Heart right ventricle (tissue), 16 donors: Measurements from ENCODE around the gene FCGR3A. TPM values are rescaled to one million over a fixed set of nuclear protein-coding genes. Genes with fewer than 3 reads are reported as not detected.

Experiments used
- ATAC-seq, 8 donors: fragments of 200-7000 bp; cut with Tn5 transposase; one replicate each; pipeline ENCODE4 v1.9.1; 2020; ENCODE audit warnings: mild to moderate bottlenecking in 8 of 8, moderate library complexity in 8 of 8, moderate number of reproducible peaks in 1 of 8
- DNase-seq, 2 donors: peaks; one replicate each; pipeline ENCODE4 v3.0.0-alpha.2; 2020
- H3K27ac ChIP-seq, 10 donors: fragments of 200-600 bp; sonication (generic) in 2 of 10; one replicate each; pipeline versions ENCODE4 v1.5.0 to v1.8.0; 2020 to 2022; ENCODE audit warnings: mild to moderate bottlenecking in 3 of 10
- H3K27me3 ChIP-seq, 7 donors: fragments of 200-600 bp; one replicate each; pipeline ENCODE4 v1.8.0; 2021 to 2022; ENCODE audit warnings: mild to moderate bottlenecking in 2 of 7
- H3K36me3 ChIP-seq, 9 donors: fragments of 200-600 bp; sonication (generic) in 1 of 9; one replicate each; pipeline versions ENCODE4 v1.5.0 to v1.8.0; 2020 to 2022; ENCODE audit warnings: mild to moderate bottlenecking in 2 of 9
- H3K4me1 ChIP-seq, 9 donors: fragments of 200-600 bp; sonication (generic) in 1 of 9; one replicate each; pipeline versions ENCODE4 v1.5.0 to v1.8.0; 2020 to 2022; ENCODE audit warnings: mild to moderate bottlenecking in 4 of 9
- H3K4me3 ChIP-seq, 10 donors: fragments of 200-600 bp; sonication (generic) in 2 of 10; one replicate each; pipeline versions ENCODE4 v1.5.0 to v1.8.0; 2020 to 2022; ENCODE audit warnings: mild to moderate bottlenecking in 7 of 10, moderate library complexity in 2 of 10
- H3K9me3 ChIP-seq, 11 donors: fragments of 200-600 bp in 10 of 11; sonication (generic) in 2 of 11; one replicate each; pipeline versions ENCODE4 v1.5.0 to v1.8.0; 2013 to 2022; ENCODE audit warnings: mild to moderate bottlenecking in 2 of 11, control low read depth in 1 of 11, moderate library complexity in 1 of 11
- WGBS, 2 donors: extraction: QIAGEN DNeasy Blood & Tissue Kit; methylation state at CpG; one replicate each; pipeline ENCODE4 v1.1.7; 2013; ENCODE audit warnings: inconsistent platforms in 1 of 2; 5-methylcytosine and 5-hydroxymethylcytosine counted together
- intact Hi-C, 10 donors: fragments of 100-400 bp; cut with DNase I; formaldehyde crosslinking; loops; one replicate each; pipeline versions ENCODE4 v1.11.1 to v1.14.2; 2022
- polyA plus RNA-seq, 2 donors: library from polyadenylated mRNA; stranded (reverse); fragments of 200-250 nt; gene quantifications; one replicate each; pipeline ENCODE4 v1.2.3, GENCODE V29; 2013
- total RNA-seq, 10 donors: library from RNA; stranded (reverse); fragmentation: NEBNext Ultra II Directional in 3 of 10; extraction: Animal tissue kit (Norgen Biotek cat#: 25700) in 3 of 10; gene quantifications; one replicate each; pipeline versions ENCODE4 v1.2.1 to v1.2.4, GENCODE V29; 2021 to 2023
- TF ChIP-seq, protein P1 (sequence below), 9 donors: fragments of 200-600 bp; sonication (generic) in 2 of 9; IDR thresholded peaks; one replicate each; pipeline versions ENCODE4 v1.5.0 to v1.8.0; 2021 to 2022; ENCODE audit warnings: antibody characterized with exemption in 9 of 9, mild to moderate bottlenecking in 5 of 9, moderate library complexity in 1 of 9
- donor health status: Arrhythmogenic right ventricular cardiomyopathy.
- donor health status: ischemic (EF 13 %, LVEDD 7.1; RV severe dilation, severe dysfunction).
- donor health status: healthy with polysubstance abuse.
- donor health status: DM: no; HTN: yes; CAD: no.
- donor health status: DM: no; HTN: no; CAD: no.
- donor health status: ischemic (EF 25% LVEDD 6.9; RV normal size, moderate dysfunction).
- donor health status: ischemic (EF 25% LVEDD 5.7; RV mildly dilated, moderate dysfunction).
- donor health status: healthy.
- donor health status: DM: yes; HTN: yes; CAD: no.
- donor health status: Ischemic cardiomyopathy.
- donor health status: ischemic (EF 35%, LVEDD 5.7; RV mildly dilated, moderate dysfunction).
- donor health status: nonischemic (EF 11% LVEDD 7.7; RV severe dilation, severe dysfunction).
- donor health status: DM: yes; HTN: yes; CAD: no.
- donor health status: PGD.
- donor health status: ischemic (EF 29% LVEDD 5.4; RV normal size, mild dysfunction).
- donor health status: nonischemic (EF 23%, LVEDD 6.1; RV moderate dilation, normal function).

FCGR3A gene
- total and polyA plus RNA-seq, 12 donors: 1.9 to 120 (median 6.3) TPM

DNA sequence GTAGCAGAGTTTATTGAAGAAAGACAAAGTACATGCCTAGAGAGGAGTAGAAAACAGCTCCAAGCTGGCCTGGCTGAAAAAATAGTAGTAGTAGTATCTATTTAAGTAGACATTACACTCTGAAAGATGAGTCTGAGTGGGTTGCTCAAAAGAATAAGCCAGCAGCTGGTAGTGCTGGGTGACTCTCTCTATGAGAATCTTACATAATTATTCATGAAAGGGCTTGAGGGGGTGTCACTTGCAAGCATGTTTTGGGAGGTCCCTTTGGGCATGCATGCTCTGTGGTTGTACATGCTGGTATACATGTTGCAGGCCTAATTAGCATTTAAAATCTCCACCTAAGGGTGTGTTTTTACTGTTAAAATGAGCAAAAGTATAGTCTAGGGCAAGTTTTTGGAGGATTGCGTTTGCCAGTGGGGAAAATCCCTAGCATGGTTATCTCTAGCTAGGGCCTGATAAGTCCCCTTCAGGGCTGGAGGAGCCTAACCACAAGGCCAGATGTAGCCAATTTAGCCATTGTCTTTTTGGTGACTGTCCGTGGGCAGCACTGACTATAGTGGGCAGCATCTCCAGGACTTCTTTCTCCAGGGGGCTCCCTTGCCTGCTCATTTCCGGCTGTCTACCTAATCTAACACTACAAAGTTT is 55.4 kb downstream of the FCGR3A start:
- no peak for DNase-seq
- peaks cover 0 to 73% (median 46%) of the 10 kb centered on the region in 7 donors for H3K27me3 ChIP-seq
- no peaks in the 10 kb centered on the region for H3K9me3 ChIP-seq
- no peak for ATAC-seq
- H3K27ac ChIP-seq: no peak overlapping the region
- intact Hi-C loops: no loop called here
- no peaks in the 10 kb centered on the region for H3K36me3 ChIP-seq
- H3K4me1 ChIP-seq: peaks cover 0 to 19% (median 0%) of the 10 kb centered on the region in 9 donors
- TF ChIP-seq, protein P1, sequence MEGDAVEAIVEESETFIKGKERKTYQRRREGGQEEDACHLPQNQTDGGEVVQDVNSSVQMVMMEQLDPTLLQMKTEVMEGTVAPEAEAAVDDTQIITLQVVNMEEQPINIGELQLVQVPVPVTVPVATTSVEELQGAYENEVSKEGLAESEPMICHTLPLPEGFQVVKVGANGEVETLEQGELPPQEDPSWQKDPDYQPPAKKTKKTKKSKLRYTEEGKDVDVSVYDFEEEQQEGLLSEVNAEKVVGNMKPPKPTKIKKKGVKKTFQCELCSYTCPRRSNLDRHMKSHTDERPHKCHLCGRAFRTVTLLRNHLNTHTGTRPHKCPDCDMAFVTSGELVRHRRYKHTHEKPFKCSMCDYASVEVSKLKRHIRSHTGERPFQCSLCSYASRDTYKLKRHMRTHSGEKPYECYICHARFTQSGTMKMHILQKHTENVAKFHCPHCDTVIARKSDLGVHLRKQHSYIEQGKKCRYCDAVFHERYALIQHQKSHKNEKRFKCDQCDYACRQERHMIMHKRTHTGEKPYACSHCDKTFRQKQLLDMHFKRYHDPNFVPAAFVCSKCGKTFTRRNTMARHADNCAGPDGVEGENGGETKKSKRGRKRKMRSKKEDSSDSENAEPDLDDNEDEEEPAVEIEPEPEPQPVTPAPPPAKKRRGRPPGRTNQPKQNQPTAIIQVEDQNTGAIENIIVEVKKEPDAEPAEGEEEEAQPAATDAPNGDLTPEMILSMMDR (IDR thresholded peaks at IDR 0.05): no peak
- 44 to 50% methylated on average over 3 of the region's 3 CpGs for WGBS, 2 donors
- H3K4me3 ChIP-seq: no peak overlapping the region

DNA sequence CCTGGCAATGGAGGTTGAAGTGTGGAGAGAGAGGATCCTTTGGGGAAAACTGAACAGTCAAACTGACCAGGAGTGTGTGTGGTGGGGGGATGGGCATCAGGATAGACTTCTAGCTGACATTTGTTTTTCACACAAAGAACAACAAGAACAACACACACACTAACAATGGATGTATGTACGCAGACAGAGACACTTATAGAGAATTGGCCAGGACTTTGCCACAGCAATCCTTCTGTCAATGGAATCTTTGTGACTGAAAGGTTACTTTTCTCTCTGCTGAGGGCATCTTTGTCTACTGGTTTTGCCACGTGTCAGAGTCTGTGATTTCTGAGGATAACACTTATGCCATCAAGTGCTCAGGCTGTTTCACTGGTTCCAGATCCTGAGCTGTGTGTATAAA is 56.8 kb downstream of the FCGR3A start:
- intact Hi-C loops: no loop called here
- 63 to 64% methylated on average over 2 of the region's 2 CpGs for WGBS, 2 donors
- H3K27me3 ChIP-seq: peaks cover 0 to 76% (median 44%) of the 10 kb centered on the region in 7 donors

More for the DNA sequence above, 56.8 kb downstream of the FCGR3A start:
- H3K4me1 ChIP-seq: peaks cover 0 to 11% (median 0%) of the 10 kb centered on the region in 9 donors
- H3K4me3 ChIP-seq: no peak overlapping the region
- TF ChIP-seq, protein P1 (IDR thresholded peaks at IDR 0.05): no peak
- ATAC-seq: no peak
- H3K36me3 ChIP-seq: no peaks in the 10 kb centered on the region
- H3K27ac ChIP-seq: no peak overlapping the region
- DNase-seq: no peak
- H3K9me3 ChIP-seq: no peaks in the 10 kb centered on the region

Other genes with a start within 250 kb of the FCGR3A start
- gene MPZ, start 239.8 kb downstream of the FCGR3A start, total RNA-seq: 1 to 10 TPM; 1.0 to 5.6 (median 1.6) TPM
- gene MPZ, start 239.8 kb downstream of the FCGR3A start, polyA plus RNA-seq: 1 to 10 TPM; 1.5 to 3.4 TPM
- 100 to 1,000 TPM; 342 to 459 (median 420) TPM for gene SDHC, start 235.4 kb downstream of the FCGR3A start, total RNA-seq
- gene SDHC, start 235.4 kb downstream of the FCGR3A start, polyA plus RNA-seq: 100 to 1,000 TPM in 1 of 2 donors, 10 to 100 TPM in 1; 18.1 to 176 TPM
- not detected for gene CFAP126, start 181.9 kb downstream of the FCGR3A start, total RNA-seq
- not detected for gene CFAP126, start 181.9 kb downstream of the FCGR3A start, polyA plus RNA-seq
- 10 to 100 TPM in 5 of 10 donors, 1 to 10 TPM in 5; 4.2 to 66.0 (median 9.9) TPM for gene FCGR2A, start 44.4 kb downstream of the FCGR3A start, total RNA-seq
- 10 to 100 TPM; 11.3 to 16.4 TPM for gene FCGR2A, start 44.4 kb downstream of the FCGR3A start, polyA plus RNA-seq
- 1 to 10 TPM in 4 of 10 donors, under 1 TPM in 6; 0.13 to 5.6 (median 0.58) TPM for gene HSPA6, start 25.3 kb downstream of the FCGR3A start, total RNA-seq
- gene HSPA6, start 25.3 kb downstream of the FCGR3A start, polyA plus RNA-seq: 1 to 10 TPM in 1 of 2 donors, under 1 TPM in 1; 0.73 to 1.7 TPM
- gene FCGR3B, start 81.4 kb upstream of the FCGR3A start, total RNA-seq: 1 to 10 TPM; 1.2 to 8.7 (median 1.9) TPM
- under 1 TPM; 0.22 TPM for gene FCGR3B, start 81.4 kb upstream of the FCGR3A start, polyA plus RNA-seq
- gene FCGR2B, start 113.3 kb upstream of the FCGR3A start, total RNA-seq: 10 to 100 TPM in 2 of 10 donors, 1 to 10 TPM in 8; 1.7 to 40.9 (median 6.7) TPM
- gene FCGR2B, start 113.3 kb upstream of the FCGR3A start, polyA plus RNA-seq: 1 to 10 TPM; 3.7 to 4.3 TPM
- gene FCRLA, start 157.4 kb upstream of the FCGR3A start, total RNA-seq: under 1 TPM in 4 of 10 donors, not detected in 6; 0.21 to 1.00 (median 0.41) TPM
- gene FCRLA, start 157.4 kb upstream of the FCGR3A start, polyA plus RNA-seq: under 1 TPM; 0.13 to 0.15 TPM
- under 1 TPM; 0.11 to 0.88 (median 0.32) TPM for gene FCRLB, start 171.7 kb upstream of the FCGR3A start, total RNA-seq
- gene FCRLB, start 171.7 kb upstream of the FCGR3A start, polyA plus RNA-seq: under 1 TPM; 0.22 to 0.58 TPM
- 10 to 100 TPM in 1 of 10 donors, 1 to 10 TPM in 9; 3.5 to 10.2 (median 6.6) TPM for gene DUSP12, start 200.0 kb upstream of the FCGR3A start, total RNA-seq
- 10 to 100 TPM; 11.0 to 15.3 TPM for gene DUSP12, start 200.0 kb upstream of the FCGR3A start, polyA plus RNA-seq
- 10 to 100 TPM; 13.4 to 20.9 (median 16.0) TPM for gene ATF6, start 216.5 kb upstream of the FCGR3A start, total RNA-seq
- gene ATF6, start 216.5 kb upstream of the FCGR3A start, polyA plus RNA-seq: 1 to 10 TPM; 2.6 to 9.4 TPM